Dendritic cell treated with granulocyte-macrophage colony-stimulating factor and Interleukin-4, amounts not matched to agents 40 ng/mL and 50 ng/mL, for 4 days (primary cell): ENCODE data around the gene ASF1A.

Experiments used
- H3K27ac Mint-ChIP-seq: one replicate; pipeline ENCODE4 v1.8.0; 2022; ENCODE audit warnings: mild to moderate bottlenecking, mixed read lengths
- H3K27me3 Mint-ChIP-seq: one replicate; pipeline ENCODE4 v1.8.0; 2022; ENCODE audit warnings: mild to moderate bottlenecking, mixed read lengths
- H3K36me3 Mint-ChIP-seq: one replicate; pipeline ENCODE4 v1.8.0; 2022; ENCODE audit warnings: low read depth, mixed read lengths
- H3K4me1 Mint-ChIP-seq: one replicate; pipeline ENCODE4 v1.8.0; 2022; ENCODE audit warnings: low read depth, mixed read lengths
- H3K4me3 Mint-ChIP-seq: one replicate; pipeline ENCODE4 v1.8.0; 2022; ENCODE audit warnings: mild to moderate bottlenecking, moderate library complexity, mixed read lengths
- H3K9me3 Mint-ChIP-seq: one replicate; pipeline ENCODE4 v1.8.0; 2022; ENCODE audit warnings: mixed read lengths
- intact Hi-C: fragments of 100-400 bp; cut with micrococcal nuclease; formaldehyde crosslinking; loops from one replicate; pipeline ENCODE4 v1.15.0; 2022

The ASF1A gene

DNA sequence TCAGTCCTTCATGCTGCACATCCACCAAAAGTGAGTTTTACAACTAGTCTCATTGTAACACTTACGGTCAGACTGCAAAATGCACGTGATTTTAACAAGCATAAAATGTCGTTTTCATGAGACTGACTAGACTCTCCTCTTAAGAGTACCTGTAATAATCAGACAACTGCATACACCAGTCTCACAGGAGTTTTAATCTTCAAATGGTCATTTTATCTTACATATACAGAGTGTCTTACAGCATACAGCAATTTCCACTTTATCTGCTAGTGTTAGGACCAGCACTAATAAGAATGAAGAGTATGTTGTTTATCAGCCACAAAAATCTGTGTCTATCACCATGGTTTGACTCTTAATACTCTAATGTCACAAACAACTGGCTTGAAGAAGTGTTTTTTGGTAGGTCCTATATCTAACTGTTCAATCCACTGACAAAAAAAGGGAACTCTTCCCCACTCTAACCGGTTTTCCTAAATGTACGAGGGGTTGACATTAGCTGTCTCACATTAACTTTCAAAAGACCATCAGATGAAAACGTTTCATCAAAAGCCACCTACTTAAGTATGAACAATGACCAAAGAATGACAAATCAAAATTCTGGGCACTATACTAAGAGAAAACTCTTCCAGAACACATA is 1.5 kb upstream of the ASF1A start:
- Mint-ChIP-seq H3K27ac (peak overlapping the region; percentile 96), H3K36me3 (peaks cover 22% of the 10 kb centered on the region), H3K4me3 (peak overlapping the region; percentile 88), H3K9me3 (no peaks in the 10 kb centered on the region), H3K27me3 (no peaks in the 10 kb centered on the region), H3K4me1 (peaks cover 39% of the 10 kb centered on the region)
- intact Hi-C loops = loop anchor here (5.0 kb wide), 2 partner anchors 240 to 455 kb away; partner anchors contain the start of genes CEP85L and MAN1A1

DNA sequence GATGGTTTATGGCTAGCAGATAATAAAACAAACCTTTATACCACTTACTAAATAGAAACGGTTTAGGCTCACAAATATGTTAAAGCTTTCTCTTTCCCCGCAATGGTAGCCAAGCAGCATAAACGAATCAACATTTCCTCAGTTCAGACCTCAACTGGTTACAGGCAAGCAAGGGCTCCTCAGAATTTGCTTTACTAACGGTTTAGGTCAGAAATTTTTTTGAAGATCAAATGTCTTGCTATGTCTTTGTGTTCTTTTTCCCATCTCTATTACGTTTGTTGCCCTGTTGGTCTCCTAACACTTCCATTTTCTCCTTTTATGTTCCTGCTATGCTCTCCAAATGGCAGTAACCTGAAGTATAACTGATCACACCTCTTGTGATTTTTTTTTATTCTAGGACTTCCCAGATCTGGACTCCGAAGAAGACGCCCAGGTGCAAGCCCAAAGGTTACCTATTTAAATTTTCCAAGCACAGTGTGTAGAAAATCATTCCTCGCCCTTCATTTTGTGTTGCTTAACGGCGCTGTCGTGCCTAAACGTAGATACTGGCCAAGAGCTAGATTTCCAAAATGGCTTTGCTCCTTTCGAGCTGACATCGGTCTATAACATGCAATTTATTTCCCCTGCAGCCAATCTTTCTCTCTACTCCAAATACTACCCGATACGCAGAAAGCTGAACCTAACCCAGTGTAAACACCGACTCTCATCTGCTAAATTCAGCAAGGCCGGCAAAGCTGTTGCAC is 717 bp upstream of the ASF1A start:
- Mint-ChIP-seq H3K27ac (peak overlapping the region; percentile 96), H3K4me1 (peaks cover 40% of the 10 kb centered on the region), H3K4me3 (peak overlapping the region; percentile 88), H3K36me3 (peaks cover 19% of the 10 kb centered on the region), H3K27me3 (no peaks in the 10 kb centered on the region), H3K9me3 (no peaks in the 10 kb centered on the region)
- intact Hi-C loops = loop anchor here (5.0 kb wide), 2 partner anchors 241 to 454 kb away; partner anchors contain the start of genes CEP85L and MAN1A1

DNA sequence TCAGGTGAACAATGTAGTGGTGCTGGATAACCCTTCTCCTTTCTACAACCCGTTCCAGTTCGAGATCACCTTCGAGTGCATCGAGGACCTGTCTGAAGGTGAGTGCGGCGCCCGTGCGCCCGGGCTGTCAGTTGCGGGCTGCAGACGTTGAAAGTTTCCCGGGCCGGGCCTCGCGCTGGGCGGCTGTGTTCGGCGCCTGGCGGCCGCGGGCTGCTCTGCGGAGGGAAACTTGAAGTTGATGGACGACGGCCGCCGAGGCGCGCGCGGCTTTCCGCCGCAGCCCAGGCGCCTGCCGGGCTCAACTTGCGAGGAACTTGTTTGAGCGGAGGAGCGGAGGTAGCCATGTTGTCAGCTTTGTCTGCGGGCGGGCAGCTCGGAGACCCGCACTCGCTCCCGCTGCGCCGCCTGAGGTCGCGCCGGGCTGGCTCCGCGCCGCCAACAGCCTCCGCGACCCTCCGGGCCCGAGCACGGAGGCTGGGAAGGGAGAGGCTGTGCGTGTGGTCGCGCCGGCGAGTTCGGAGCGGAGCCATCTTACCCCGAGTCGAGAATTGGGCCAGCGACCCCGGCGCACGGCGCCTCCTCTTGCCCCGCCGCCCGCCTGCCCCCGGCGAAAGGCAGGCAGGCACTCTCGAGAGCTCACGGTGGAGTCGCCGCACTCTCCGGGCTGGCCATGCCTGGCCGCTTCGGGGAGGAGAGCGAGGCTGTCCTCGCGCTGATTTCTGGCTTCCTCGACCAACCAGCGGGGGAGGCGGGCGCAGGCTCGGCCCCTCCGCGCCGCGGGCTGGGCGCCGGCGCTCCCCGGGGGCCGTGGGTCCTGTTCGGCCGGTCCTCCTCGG is 691 bp downstream of the ASF1A start:
- peak overlapping the region; percentile 96 for H3K27ac Mint-ChIP-seq
- H3K27me3 Mint-ChIP-seq = no peaks in the 10 kb centered on the region
- H3K9me3 Mint-ChIP-seq = no peaks in the 10 kb centered on the region
- H3K4me3 Mint-ChIP-seq = peak overlapping the region; percentile 88
- intact Hi-C loops = loop anchor here (1.0 to 5.0 kb wide), 3 partner anchors 41 to 453 kb away; partner anchors contain the start of genes CEP85L, MAN1A1 and MCM9
- peaks cover 30% of the 10 kb centered on the region for H3K36me3 Mint-ChIP-seq
- H3K4me1 Mint-ChIP-seq = peaks cover 44% of the 10 kb centered on the region

DNA sequence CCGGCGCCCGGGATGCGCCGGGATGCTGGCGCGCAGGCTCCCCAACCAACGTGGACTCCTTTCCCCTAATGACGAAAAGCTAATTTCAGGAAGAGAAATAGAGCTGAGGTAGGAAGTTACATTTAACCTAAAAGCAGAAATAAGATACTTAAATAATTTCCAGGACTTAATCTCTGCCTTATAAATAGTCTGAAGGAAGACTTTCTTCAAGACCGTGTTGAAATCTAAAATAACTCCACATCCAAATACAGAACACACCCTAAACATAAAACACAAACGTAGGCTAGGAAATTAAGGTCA is 1.3 kb downstream of the ASF1A start:
- H3K27me3 Mint-ChIP-seq = no peaks in the 10 kb centered on the region
- H3K4me1 Mint-ChIP-seq = peaks cover 39% of the 10 kb centered on the region
- intact Hi-C loops = no loop called here

DNA sequence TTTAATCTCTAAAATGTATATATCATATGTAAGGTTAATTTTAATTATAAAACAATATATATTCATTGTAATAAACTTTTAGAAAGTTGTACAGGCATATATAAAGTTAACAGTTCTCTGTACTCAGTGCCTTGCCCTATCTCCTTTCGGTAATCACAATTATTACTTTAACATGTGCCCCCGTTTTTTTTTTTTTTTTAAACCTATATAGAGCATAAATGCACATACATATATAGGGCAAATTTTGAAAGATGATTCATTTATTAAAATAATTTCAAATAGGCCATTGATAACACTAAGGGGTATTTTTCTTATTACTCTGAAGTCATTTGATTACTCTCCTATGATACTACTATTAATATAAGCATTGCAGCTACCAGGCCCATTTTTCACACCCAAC is 1.9 kb downstream of the ASF1A start:
- Mint-ChIP-seq H3K27ac (peak overlapping the region; percentile 96), H3K9me3 (no peaks in the 10 kb centered on the region), H3K36me3 (peaks cover 30% of the 10 kb centered on the region), H3K4me1 (peaks cover 39% of the 10 kb centered on the region), H3K4me3 (no peak overlapping the region), H3K27me3 (no peaks in the 10 kb centered on the region)
- intact Hi-C loops = no loop called here

More for the DNA sequence above, 1.3 kb downstream of the ASF1A start:
- Mint-ChIP-seq H3K4me3 (peak overlapping the region; percentile 75), H3K9me3 (no peaks in the 10 kb centered on the region), H3K36me3 (peaks cover 30% of the 10 kb centered on the region), H3K27ac (peak overlapping the region; percentile 96)

DNA sequence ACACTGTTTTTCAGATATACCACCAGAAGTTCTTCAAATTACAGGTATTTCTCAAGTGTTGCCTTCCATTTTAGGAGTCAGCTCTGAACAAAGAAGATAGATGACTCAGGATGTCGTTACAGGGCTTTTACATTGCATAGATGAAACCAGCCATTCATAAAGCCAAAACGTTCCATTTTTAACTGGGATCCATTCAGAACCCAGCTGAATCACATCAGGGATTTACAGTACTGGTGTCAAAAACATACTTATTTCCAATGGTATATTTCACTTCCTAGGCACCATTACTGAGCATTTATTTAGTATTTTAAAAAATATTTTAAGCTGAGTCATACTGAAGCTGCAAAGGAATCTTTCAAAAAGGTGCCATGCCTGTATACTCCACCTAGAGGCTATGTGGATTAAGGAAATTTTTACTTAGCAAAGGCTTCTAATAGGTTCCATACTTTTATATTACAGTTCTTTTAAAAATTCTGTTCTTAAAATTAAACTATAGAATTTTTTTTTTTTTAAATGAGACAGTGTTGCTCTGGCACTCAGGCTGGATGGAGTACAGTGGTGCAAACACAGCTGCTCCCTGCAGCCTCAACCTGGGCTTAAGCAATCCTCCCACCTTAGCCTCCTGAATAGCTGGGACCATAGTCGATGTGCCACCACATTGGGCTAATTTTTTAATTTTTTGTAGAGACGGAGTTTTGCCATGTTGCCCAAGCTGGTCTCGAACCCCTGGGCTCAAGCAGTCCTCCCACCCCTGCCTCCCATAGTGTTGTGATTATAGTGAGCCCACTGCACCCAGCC is 2.6 kb downstream of the ASF1A start:
- Mint-ChIP-seq H3K4me1 (peaks cover 34% of the 10 kb centered on the region), H3K27ac (no peak overlapping the region), H3K9me3 (no peaks in the 10 kb centered on the region), H3K4me3 (no peak overlapping the region), H3K36me3 (peaks cover 30% of the 10 kb centered on the region), H3K27me3 (no peaks in the 10 kb centered on the region)
- intact Hi-C loops = no loop called here

DNA sequence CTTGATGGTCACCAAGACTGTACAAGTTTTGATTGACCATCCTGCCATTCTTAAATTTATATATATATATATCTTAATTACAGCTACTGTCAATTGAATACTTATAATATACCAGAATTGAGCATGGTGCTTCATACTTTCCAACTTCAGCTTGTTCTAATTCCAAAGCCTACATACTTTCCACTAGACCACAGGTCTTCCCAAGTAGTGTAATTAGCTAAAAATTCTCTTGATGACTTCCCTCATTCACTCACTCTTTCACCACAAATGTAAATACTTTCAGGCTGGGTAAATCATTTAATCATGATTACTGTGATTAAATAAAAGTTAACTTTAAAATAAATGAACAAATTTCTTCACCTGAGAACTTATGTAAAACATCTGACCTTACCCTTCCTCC is 3.4 kb downstream of the ASF1A start:
- no peaks in the 10 kb centered on the region for H3K9me3 Mint-ChIP-seq
- H3K36me3 Mint-ChIP-seq = peaks cover 30% of the 10 kb centered on the region
- H3K4me3 Mint-ChIP-seq = no peak overlapping the region
- peaks cover 27% of the 10 kb centered on the region for H3K4me1 Mint-ChIP-seq
- H3K27ac Mint-ChIP-seq = no peak overlapping the region
- H3K27me3 Mint-ChIP-seq = no peaks in the 10 kb centered on the region
- intact Hi-C loops = no loop called here

DNA sequence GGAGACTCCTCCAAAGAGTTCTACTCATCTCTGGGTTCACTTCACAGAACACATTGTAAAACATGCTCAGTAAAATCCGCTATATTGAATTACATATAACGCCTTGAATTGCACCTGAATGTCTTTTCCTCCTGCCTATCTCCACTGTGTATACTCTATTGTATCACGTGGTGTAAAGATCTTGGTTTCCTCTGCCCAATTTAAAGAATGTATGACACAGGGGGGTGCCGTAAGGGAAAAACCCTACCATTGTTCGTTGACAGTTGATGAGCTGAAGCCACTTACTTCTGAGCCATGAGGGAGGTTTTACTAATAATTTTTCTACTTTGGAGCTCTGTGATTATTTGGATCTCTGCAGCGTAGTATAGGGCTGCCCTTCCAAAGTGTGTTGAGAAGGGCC is 6.0 kb downstream of the ASF1A start:
- no peak overlapping the region for H3K27ac Mint-ChIP-seq
- H3K27me3 Mint-ChIP-seq = no peaks in the 10 kb centered on the region
- intact Hi-C loops = no loop called here
- H3K36me3 Mint-ChIP-seq = peaks cover 38% of the 10 kb centered on the region
- peaks cover 16% of the 10 kb centered on the region for H3K4me1 Mint-ChIP-seq
- no peaks in the 10 kb centered on the region for H3K9me3 Mint-ChIP-seq
- no peak overlapping the region for H3K4me3 Mint-ChIP-seq

DNA sequence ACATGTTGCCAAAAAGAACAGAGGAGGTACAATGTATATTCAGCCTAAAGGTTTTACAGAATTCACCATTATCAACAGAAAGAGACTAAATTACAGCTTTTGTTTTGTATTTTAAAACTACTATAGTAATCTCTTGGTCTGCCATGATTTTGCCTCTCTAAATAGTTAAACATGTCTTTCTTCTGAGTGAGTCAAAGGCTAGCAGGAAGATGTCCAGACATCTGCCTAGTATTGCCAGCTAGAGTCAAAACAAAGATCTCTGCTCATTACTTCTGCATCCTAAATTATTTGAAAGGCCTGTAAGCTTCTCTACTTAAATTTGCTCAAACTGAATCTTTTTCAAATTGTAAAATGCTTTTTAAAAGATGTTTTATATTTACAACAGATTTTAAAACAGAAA is 8.8 kb downstream of the ASF1A start:
- Mint-ChIP-seq H3K36me3 (peaks cover 64% of the 10 kb centered on the region), H3K27ac (no peak overlapping the region), H3K4me1 (peaks cover 14% of the 10 kb centered on the region), H3K4me3 (no peak overlapping the region), H3K27me3 (no peaks in the 10 kb centered on the region), H3K9me3 (no peaks in the 10 kb centered on the region)
- intact Hi-C loops = no loop called here

DNA sequence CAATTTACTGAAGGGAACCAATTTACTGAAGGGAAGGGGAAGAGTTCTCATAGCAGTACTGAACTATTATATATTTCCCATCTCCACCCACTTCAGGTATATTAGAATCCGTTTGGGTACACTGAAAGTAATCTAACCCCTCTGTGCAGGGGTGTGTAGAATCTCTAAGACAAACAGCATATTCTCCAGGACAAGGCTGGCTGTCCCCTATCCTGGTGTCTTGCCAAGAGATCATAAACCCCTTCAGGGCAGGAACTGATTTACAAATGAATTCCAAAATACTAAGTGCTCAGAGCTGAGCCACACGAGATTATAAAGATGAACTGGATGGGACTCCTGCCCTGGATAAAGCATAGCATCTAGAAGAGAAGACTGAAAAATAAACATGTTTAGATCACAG is 9.2 kb downstream of the ASF1A start:
- H3K4me1 Mint-ChIP-seq = peaks cover 11% of the 10 kb centered on the region
- H3K9me3 Mint-ChIP-seq = no peaks in the 10 kb centered on the region
- intact Hi-C loops = no loop called here
- H3K36me3 Mint-ChIP-seq = peaks cover 64% of the 10 kb centered on the region
- H3K4me3 Mint-ChIP-seq = no peak overlapping the region
- no peak overlapping the region for H3K27ac Mint-ChIP-seq
- H3K27me3 Mint-ChIP-seq = no peaks in the 10 kb centered on the region

DNA sequence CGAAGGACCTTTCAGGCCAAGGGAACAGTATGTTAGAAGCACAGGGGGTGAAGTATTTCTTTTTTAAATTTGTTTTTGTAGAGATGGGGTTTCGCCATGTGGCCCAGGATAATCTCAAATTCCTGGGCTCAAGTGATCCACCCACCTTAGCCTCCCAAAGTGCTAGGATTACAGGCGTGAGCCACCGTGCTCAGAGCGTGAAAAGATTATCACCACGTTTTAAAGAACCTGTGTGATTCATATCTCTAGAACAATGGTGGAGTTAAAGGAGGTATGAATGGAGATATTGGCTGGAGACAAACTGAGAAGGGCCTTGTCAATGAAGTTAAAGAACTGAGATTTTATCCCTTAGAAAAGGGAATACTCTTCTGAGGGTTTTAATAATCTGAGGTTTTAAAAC is 9.7 kb downstream of the ASF1A start:
- H3K27ac Mint-ChIP-seq = no peak overlapping the region
- no peaks in the 10 kb centered on the region for H3K9me3 Mint-ChIP-seq
- peaks cover 8% of the 10 kb centered on the region for H3K4me1 Mint-ChIP-seq
- H3K36me3 Mint-ChIP-seq = peaks cover 61% of the 10 kb centered on the region
- intact Hi-C loops = no loop called here
- no peaks in the 10 kb centered on the region for H3K27me3 Mint-ChIP-seq
- no peak overlapping the region for H3K4me3 Mint-ChIP-seq

DNA sequence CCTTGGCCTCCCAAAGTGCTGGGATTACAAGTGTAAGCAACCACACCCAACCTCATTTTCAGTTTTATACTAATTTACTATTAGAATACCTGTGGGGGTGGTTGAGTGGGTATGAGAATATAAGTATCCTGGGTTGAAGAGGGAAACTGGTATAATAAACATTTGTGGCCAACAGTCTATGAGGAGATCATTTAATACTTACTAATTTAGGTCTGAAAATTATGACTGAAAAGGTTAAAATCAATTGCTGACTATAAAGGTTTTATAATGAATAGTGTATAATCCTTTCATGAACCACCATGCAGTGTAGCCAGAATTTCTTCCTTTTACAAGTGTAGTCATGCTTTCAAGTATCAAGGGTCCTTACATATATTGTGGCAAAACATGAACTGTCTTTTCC is 11.1 kb downstream of the ASF1A start:
- Mint-ChIP-seq H3K4me3 (no peak overlapping the region), H3K4me1 (no peaks in the 10 kb centered on the region), H3K9me3 (no peaks in the 10 kb centered on the region), H3K27me3 (no peaks in the 10 kb centered on the region), H3K27ac (no peak overlapping the region), H3K36me3 (peaks cover 58% of the 10 kb centered on the region)
- intact Hi-C loops = no loop called here

DNA sequence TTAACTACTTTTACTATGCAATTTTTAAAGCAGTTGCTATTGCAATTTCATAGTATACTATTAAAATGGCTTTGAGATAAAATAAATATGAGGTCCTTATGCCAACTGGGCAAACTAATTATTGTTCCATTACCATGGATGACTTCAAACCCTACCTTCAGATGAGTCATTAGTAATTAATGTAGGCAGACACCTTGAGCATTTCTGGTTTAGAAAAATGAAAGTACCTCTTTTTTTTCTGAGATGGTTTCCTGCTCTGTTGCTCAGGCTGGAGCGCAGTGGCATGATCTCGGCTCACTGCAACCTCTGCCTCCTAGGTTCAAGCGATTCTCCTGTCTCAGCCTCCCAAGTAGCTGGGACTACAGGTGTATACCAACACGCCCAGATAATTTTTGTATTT is 11.9 kb downstream of the ASF1A start:
- Mint-ChIP-seq H3K36me3 (peaks cover 66% of the 10 kb centered on the region), H3K27ac (no peak overlapping the region)

More for the DNA sequence above, 11.9 kb downstream of the ASF1A start:
- no peak overlapping the region for H3K4me3 Mint-ChIP-seq
- H3K4me1 Mint-ChIP-seq = no peaks in the 10 kb centered on the region
- intact Hi-C loops = no loop called here
- no peaks in the 10 kb centered on the region for H3K27me3 Mint-ChIP-seq
- H3K9me3 Mint-ChIP-seq = no peaks in the 10 kb centered on the region
